Measurements from ENCODE around the gene ZNF225.
A peak's percentile ranks its signal among the peaks of the same experiment; 100 is the strongest.

The ZNF225 gene

DNA sequence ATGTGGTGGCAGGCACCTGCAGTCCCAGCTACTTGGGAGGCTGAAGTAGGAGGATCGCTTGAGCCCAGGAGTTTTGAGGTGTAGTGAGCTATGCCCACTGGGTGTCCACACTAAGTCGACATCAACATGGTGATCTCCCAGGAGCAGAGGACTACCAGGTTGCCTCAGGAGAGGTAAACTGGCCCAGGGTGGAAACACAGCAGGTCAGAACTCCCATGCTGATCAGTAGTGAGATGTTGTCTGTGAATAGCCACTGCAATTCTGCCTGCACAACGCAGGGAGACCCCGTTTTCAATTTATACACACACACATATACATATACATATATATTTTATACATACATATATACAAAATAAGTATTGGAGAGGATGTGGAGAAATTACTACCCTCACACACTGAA is 21.1 kb upstream of the ZNF225 start:
- H3K9me3 ChIP-seq (ENCODE audit: control extremely low read depth in 1 of 5, control insufficient read depth in 4 of 5, insufficient read depth in 2 of 5, low read depth in 1 of 5, low read length in 4 of 5), result peaks cover 0 to 3% (median under 1%) of the 10 kb centered on the region in 5 experiments
- H3K4me1 ChIP-seq (ENCODE audit: control extremely low read depth in 1 of 4, control insufficient read depth in 4 of 4, insufficient read depth in 4 of 4, low read length in 3 of 4), result peaks cover 0 to 16% (median 10%) of the 10 kb centered on the region in 4 experiments
- H3K27me3 ChIP-seq (replicated peaks in 2 of 5; ENCODE audit: control insufficient read depth in 4 of 5, insufficient read depth in 5 of 5, low read length in 4 of 5), result no peaks in the 10 kb centered on the region
- no peak overlapping the region for H3K4me3 ChIP-seq (ENCODE audit: control insufficient read depth in 1 of 7, extremely low read depth in 1 of 7, insufficient read depth in 4 of 7, low read depth in 2 of 7, low read length in 6 of 7)
- CTCF ChIA-PET, result no interaction called here
- 55% methylated on average over 2 of the region's 4 CpGs for WGBS (ENCODE audit: insufficient coverage)
- no peak overlapping the region for H3K27ac ChIP-seq (ENCODE audit: insufficient read depth in 1 of 2, low read depth in 1 of 2, low read length in 2 of 2, poor library complexity in 1 of 2, severe bottlenecking in 2 of 2)
- DNase-seq, result no peak
- POLR2A ChIA-PET, result no interaction called here
- H3K36me3 ChIP-seq (ENCODE audit: control insufficient read depth in 4 of 4, insufficient read depth in 4 of 4, low read length in 3 of 4), result peaks cover 0 to 13% (median 7%) of the 10 kb centered on the region in 4 experiments

DNA sequence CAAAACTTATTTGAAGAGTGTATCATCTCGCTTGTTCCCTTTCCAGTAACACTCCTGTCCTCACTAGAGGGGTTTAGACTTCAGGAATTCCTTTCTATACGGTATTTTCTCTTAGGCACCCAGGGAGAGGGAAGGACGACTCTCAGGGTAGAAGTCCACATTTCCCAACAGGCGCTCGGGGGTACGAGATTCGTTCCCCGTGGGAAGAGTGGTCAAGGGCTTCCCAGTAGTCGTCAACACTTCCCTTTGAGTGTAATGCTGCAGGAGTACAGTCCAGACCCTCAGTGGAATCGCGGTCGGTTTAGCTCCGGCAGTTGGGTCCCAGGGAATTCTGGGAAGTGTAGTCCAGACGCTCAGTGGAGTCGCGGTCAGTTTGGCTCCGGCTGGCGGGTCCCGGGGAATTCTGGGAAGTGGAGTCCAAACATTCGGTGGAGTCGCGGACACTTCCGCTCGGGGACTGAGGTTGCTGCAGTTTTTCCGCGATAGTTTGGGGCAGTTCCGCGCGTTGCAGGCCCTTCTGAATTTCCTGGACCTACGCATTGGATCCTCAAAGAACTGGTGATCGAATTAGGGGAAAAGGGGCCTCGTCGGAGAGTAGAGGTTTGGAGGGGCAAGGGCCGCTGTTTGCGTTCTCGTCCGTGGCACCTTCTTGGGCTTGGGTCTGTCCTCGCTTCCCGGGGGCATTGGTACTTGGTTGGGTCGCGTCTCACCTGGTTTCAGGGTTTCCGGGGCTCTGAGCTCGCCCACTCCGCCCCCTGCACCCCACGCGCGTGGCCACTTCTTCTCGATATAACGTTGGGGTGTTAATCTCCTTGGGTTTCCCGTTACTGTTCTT is 19.1 kb upstream of the ZNF225 start, which contains the start of gene ZNF224:
Gene ZNF224, plus strand, starts transcription at position 431 of the 835 bp plus-strand sequence. CDS start 3,513 bp downstream, outside the sequence.
- Histone ChIP-seq H3K27ac (ENCODE audit: insufficient read depth in 1 of 2, low read depth in 1 of 2, low read length in 2 of 2, poor library complexity in 1 of 2, severe bottlenecking in 2 of 2) (peak within 1 kb of the TSS; percentile 58 to 84), H3K9me3 (ENCODE audit: control extremely low read depth in 1 of 5, control insufficient read depth in 4 of 5, insufficient read depth in 2 of 5, low read depth in 1 of 5, low read length in 4 of 5) (peaks cover 0 to 16% (median 4%) of the 10 kb centered on the region in 5 experiments), H3K27me3 (replicated peaks in 2 of 5; ENCODE audit: control insufficient read depth in 4 of 5, insufficient read depth in 5 of 5, low read length in 4 of 5) (no peaks in the 10 kb centered on the region), H3K4me1 (ENCODE audit: control extremely low read depth in 1 of 4, control insufficient read depth in 4 of 4, insufficient read depth in 4 of 4, low read length in 3 of 4) (peaks cover 0 to 16% (median 10%) of the 10 kb centered on the region in 4 experiments), H3K4me3 (ENCODE audit: control insufficient read depth in 1 of 7, extremely low read depth in 1 of 7, insufficient read depth in 4 of 7, low read depth in 2 of 7, low read length in 6 of 7) (peak within 1 kb of the TSS; percentile 72 to 99 (median 95)), H3K36me3 (ENCODE audit: control insufficient read depth in 4 of 4, insufficient read depth in 4 of 4, low read length in 3 of 4) (peaks cover 7 to 28% (median 22%) of the 10 kb centered on the region in 4 experiments)
- POLR2A ChIA-PET, result no interaction called here
- 0% methylated on average over 49 of the region's 50 CpGs for WGBS (ENCODE audit: insufficient coverage)
- CTCF ChIA-PET, result interaction anchor here (0.8 to 1.0 kb wide), 3 partner anchors 17 to 43 kb away, joined by 3 to 4 read pairs (median 3); no protein-coding TSS in a partner anchor
- peak; percentile 89 to 94 (median 94) for DNase-seq

DNA sequence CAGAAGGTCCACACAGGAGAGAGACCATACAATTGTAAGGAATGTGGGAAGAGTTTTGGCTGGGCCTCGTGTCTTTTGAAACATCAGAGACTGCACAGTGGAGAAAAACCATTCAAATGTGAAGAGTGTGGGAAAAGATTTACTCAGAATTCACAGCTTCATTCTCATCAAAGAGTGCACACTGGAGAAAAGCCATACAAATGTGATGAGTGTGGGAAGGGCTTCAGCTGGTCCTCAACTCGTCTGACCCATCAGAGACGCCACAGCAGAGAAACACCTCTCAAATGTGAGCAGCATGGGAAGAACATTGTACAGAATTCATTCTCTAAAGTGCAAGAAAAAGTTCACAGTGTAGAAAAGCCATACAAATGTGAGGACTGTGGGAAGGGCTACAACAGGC is 5.4 kb upstream of the ZNF225 start:
- Histone ChIP-seq H3K36me3 (ENCODE audit: control insufficient read depth in 4 of 4, insufficient read depth in 4 of 4, low read length in 3 of 4) (peaks cover 25 to 62% (median 39%) of the 10 kb centered on the region in 4 experiments), H3K9me3 (ENCODE audit: control extremely low read depth in 1 of 5, control insufficient read depth in 4 of 5, insufficient read depth in 2 of 5, low read depth in 1 of 5, low read length in 4 of 5) (peaks cover 7 to 65% (median 42%) of the 10 kb centered on the region in 5 experiments), H3K4me1 (ENCODE audit: control extremely low read depth in 1 of 4, control insufficient read depth in 4 of 4, insufficient read depth in 4 of 4, low read length in 3 of 4) (peaks cover 0 to 10% (median 5%) of the 10 kb centered on the region in 4 experiments), H3K27ac (ENCODE audit: insufficient read depth in 1 of 2, low read depth in 1 of 2, low read length in 2 of 2, poor library complexity in 1 of 2, severe bottlenecking in 2 of 2) (no peak overlapping the region), H3K27me3 (replicated peaks in 2 of 5; ENCODE audit: control insufficient read depth in 4 of 5, insufficient read depth in 5 of 5, low read length in 4 of 5) (no peaks in the 10 kb centered on the region), H3K4me3 (ENCODE audit: control insufficient read depth in 1 of 7, extremely low read depth in 1 of 7, insufficient read depth in 4 of 7, low read depth in 2 of 7, low read length in 6 of 7) (no peak overlapping the region)
- no peak for DNase-seq
- POLR2A ChIA-PET, result interaction anchor here (0.6 kb wide), 1 partner anchor 125 kb away, joined by 5 read pairs; no protein-coding TSS in a partner anchor
- CTCF ChIA-PET, result no interaction called here
- 100% methylated on average over 2 of the region's 3 CpGs for WGBS (ENCODE audit: insufficient coverage)

DNA sequence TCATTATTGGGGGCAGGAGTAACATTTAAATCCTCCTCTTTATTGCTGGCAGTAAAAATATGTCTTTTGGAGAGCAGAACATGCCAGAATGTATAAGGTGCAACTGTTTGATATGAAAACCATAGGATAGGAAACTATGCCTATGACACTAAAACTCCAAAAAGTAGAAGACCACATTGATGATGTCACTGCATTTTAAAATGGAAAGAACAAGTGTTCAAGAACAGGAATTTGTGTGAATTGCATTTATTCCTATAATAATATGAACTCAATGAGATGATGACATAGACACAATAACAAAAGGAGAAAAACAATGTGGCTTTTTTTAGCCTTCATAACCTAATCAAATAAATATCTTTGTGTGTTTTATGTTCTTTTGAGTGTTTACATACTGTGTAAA is 3.7 kb upstream of the ZNF225 start:
- DNase-seq, result no peak
- H3K27me3 ChIP-seq (replicated peaks in 2 of 5; ENCODE audit: control insufficient read depth in 4 of 5, insufficient read depth in 5 of 5, low read length in 4 of 5), result no peaks in the 10 kb centered on the region
- ChIA-PET CTCF (no interaction called here), POLR2A (no interaction called here)
- peaks cover 7 to 48% (median 33%) of the 10 kb centered on the region in 5 experiments for H3K9me3 ChIP-seq (ENCODE audit: control extremely low read depth in 1 of 5, control insufficient read depth in 4 of 5, insufficient read depth in 2 of 5, low read depth in 1 of 5, low read length in 4 of 5)
- no peak overlapping the region for H3K27ac ChIP-seq (ENCODE audit: insufficient read depth in 1 of 2, low read depth in 1 of 2, low read length in 2 of 2, poor library complexity in 1 of 2, severe bottlenecking in 2 of 2)
- peaks cover 16 to 45% (median 26%) of the 10 kb centered on the region in 4 experiments for H3K36me3 ChIP-seq (ENCODE audit: control insufficient read depth in 4 of 4, insufficient read depth in 4 of 4, low read length in 3 of 4)
- H3K4me3 ChIP-seq (ENCODE audit: control insufficient read depth in 1 of 7, extremely low read depth in 1 of 7, insufficient read depth in 4 of 7, low read depth in 2 of 7, low read length in 6 of 7), result no peak overlapping the region
- H3K4me1 ChIP-seq (ENCODE audit: control extremely low read depth in 1 of 4, control insufficient read depth in 4 of 4, insufficient read depth in 4 of 4, low read length in 3 of 4), result peaks cover 0 to 19% (median 12%) of the 10 kb centered on the region in 4 experiments

DNA sequence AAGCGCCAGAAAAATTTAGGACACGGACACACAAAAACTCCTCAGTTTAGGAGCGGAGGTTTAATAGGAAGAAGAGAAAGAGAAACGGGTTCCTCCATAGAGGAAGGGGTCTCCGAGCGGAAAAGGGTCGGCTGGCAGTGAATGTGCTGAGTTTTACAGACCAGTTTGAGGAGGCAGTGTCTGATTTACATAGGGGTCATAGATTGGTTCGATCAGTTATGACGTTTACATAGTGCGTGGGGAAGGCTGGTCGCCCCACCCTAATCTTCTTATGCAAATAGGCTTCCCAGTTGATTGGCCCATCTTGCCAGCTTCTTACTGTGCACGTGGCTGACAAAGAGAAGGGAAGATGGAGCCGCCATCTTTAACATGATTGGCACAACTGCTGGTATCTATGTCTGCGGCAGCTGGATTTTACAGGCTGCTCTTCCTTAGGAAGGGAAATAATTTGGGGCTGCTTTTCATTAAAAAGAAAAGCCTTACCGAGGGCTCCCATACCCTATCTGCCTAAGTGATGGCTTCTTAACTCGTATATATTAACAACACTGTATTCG is 1.2 kb upstream of the ZNF225 start:
- WGBS (ENCODE audit: insufficient coverage), result 40% methylated on average over 13 of the region's 17 CpGs
- Histone ChIP-seq H3K36me3 (ENCODE audit: control insufficient read depth in 4 of 4, insufficient read depth in 4 of 4, low read length in 3 of 4) (peaks cover 7 to 31% (median 18%) of the 10 kb centered on the region in 4 experiments), H3K4me1 (ENCODE audit: control extremely low read depth in 1 of 4, control insufficient read depth in 4 of 4, insufficient read depth in 4 of 4, low read length in 3 of 4) (peaks cover 0 to 19% (median 12%) of the 10 kb centered on the region in 4 experiments), H3K27ac (ENCODE audit: insufficient read depth in 1 of 2, low read depth in 1 of 2, low read length in 2 of 2, poor library complexity in 1 of 2, severe bottlenecking in 2 of 2) (no peak overlapping the region), H3K4me3 (ENCODE audit: control insufficient read depth in 1 of 7, extremely low read depth in 1 of 7, insufficient read depth in 4 of 7, low read depth in 2 of 7, low read length in 6 of 7) (peak overlapping the region in 6 of 7 experiments; percentile 73 to 98 (median 90)), H3K9me3 (ENCODE audit: control extremely low read depth in 1 of 5, control insufficient read depth in 4 of 5, insufficient read depth in 2 of 5, low read depth in 1 of 5, low read length in 4 of 5) (peaks cover 6 to 27% (median 17%) of the 10 kb centered on the region in 5 experiments), H3K27me3 (replicated peaks in 2 of 5; ENCODE audit: control insufficient read depth in 4 of 5, insufficient read depth in 5 of 5, low read length in 4 of 5) (no peaks in the 10 kb centered on the region)
- ChIA-PET CTCF (no interaction called here), POLR2A (no interaction called here)
- DNase-seq, result peak; percentile 51 to 82 (median 69)

GRCh38 chr19:44112802-44113137 is 429 bp upstream of the ZNF225 start:
- Histone ChIP-seq H3K36me3 (ENCODE audit: control insufficient read depth in 4 of 4, insufficient read depth in 4 of 4, low read length in 3 of 4) (peaks cover 9 to 28% (median 16%) of the 10 kb centered on the region in 4 experiments), H3K9me3 (ENCODE audit: control extremely low read depth in 1 of 5, control insufficient read depth in 4 of 5, insufficient read depth in 2 of 5, low read depth in 1 of 5, low read length in 4 of 5) (peaks cover 6 to 19% (median 10%) of the 10 kb centered on the region in 5 experiments), H3K27ac (ENCODE audit: insufficient read depth in 1 of 2, low read depth in 1 of 2, low read length in 2 of 2, poor library complexity in 1 of 2, severe bottlenecking in 2 of 2) (peak overlapping the region in 1 of 2 experiments; percentile 80), H3K4me1 (ENCODE audit: control extremely low read depth in 1 of 4, control insufficient read depth in 4 of 4, insufficient read depth in 4 of 4, low read length in 3 of 4) (peaks cover 0 to 19% (median 12%) of the 10 kb centered on the region in 4 experiments), H3K4me3 (ENCODE audit: control insufficient read depth in 1 of 7, extremely low read depth in 1 of 7, insufficient read depth in 4 of 7, low read depth in 2 of 7, low read length in 6 of 7) (peak overlapping the region; percentile 73 to 98 (median 92)), H3K27me3 (replicated peaks in 2 of 5; ENCODE audit: control insufficient read depth in 4 of 5, insufficient read depth in 5 of 5, low read length in 4 of 5) (no peaks in the 10 kb centered on the region)
- ChIA-PET CTCF (no interaction called here), POLR2A (no interaction called here)
- WGBS (ENCODE audit: insufficient coverage), result 0% methylated on average over 11 of the region's 11 CpGs
- DNase-seq, result peak in 1 of 3 donors; percentile 0

Measured in common myeloid progenitor, CD34-positive (primary cell).